ENCODE results near the gene NABP1. TPM values are rescaled to one million over a fixed set of nuclear protein-coding genes. Genes with fewer than 3 reads are reported as not detected.
A peak's percentile ranks its signal among the peaks of the same experiment; 100 is the strongest.

Gene NABP1
- total RNA-seq, 1 donor, result 74.7 TPM

DNA sequence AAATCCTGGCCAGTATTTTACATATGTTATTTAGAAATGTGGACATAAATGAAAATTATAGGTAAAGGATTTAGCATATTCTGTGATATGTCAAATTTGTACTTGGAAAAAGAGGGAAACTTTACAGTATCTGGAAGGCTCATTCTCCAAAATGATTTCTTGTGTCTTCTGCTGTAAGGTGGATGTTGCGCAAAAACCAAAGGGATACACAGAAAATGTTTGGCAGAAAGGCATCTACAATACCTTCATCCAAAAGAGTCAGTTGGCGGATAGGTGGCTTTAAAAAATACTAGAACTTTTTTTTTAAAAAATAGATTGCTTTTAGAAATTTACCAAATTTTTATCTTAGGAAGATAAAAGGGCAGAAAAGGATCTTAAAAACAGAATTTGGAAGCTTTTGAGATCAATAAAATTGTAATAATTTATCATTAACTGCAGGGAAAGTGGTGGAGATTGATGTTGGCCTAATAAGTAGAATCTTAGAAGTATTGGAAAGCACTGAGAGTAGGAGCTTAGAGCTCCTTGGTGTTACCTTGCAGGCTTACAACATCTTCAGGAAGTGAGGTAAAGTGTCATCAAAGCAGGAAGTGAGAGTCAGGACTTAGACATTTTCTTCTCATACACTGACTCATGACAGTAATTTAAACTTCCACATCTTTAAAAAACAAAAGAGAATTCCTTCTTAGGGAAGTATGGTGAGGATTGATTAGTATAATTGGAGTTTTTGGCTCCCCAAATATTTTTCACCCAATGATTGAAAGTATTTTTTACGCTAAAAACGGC is 2.1 kb downstream of the NABP1 start:
- peak overlapping the region; percentile 84 for H3K4me3 ChIP-seq (ENCODE audit: low read depth, low read length)
- TF ChIP-seq, protein P1, sequence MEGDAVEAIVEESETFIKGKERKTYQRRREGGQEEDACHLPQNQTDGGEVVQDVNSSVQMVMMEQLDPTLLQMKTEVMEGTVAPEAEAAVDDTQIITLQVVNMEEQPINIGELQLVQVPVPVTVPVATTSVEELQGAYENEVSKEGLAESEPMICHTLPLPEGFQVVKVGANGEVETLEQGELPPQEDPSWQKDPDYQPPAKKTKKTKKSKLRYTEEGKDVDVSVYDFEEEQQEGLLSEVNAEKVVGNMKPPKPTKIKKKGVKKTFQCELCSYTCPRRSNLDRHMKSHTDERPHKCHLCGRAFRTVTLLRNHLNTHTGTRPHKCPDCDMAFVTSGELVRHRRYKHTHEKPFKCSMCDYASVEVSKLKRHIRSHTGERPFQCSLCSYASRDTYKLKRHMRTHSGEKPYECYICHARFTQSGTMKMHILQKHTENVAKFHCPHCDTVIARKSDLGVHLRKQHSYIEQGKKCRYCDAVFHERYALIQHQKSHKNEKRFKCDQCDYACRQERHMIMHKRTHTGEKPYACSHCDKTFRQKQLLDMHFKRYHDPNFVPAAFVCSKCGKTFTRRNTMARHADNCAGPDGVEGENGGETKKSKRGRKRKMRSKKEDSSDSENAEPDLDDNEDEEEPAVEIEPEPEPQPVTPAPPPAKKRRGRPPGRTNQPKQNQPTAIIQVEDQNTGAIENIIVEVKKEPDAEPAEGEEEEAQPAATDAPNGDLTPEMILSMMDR (IDR thresholded peaks at IDR 0.05; ENCODE audit: insufficient read depth, low read length), result no peak
- peak; percentile 73 for DNase-seq (ENCODE audit: low read depth)

DNA sequence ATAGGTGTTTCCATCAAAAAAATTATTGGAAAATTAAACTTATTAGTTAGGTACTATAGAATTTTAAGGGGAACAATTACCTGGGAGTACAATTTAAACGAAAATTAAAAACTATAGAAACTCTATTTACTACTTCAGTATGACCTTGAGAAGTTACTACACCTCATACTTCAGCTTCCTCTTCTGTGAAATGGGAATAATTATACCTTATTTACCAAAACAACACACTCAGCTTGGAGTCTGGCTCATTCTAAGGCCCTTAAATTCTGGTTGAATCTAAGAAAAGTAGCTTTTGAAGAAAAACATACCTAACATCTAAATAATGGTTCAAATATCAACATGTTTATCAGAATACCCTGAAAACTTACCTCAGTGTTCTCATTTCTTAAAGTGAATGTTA is 2.7 kb downstream of the NABP1 start:
- DNase-seq (ENCODE audit: low read depth), result no peak
- TF ChIP-seq, protein P1 (IDR thresholded peaks at IDR 0.05; ENCODE audit: insufficient read depth, low read length), result no peak
- peak overlapping the region; percentile 57 for H3K4me3 ChIP-seq (ENCODE audit: low read depth, low read length)

DNA sequence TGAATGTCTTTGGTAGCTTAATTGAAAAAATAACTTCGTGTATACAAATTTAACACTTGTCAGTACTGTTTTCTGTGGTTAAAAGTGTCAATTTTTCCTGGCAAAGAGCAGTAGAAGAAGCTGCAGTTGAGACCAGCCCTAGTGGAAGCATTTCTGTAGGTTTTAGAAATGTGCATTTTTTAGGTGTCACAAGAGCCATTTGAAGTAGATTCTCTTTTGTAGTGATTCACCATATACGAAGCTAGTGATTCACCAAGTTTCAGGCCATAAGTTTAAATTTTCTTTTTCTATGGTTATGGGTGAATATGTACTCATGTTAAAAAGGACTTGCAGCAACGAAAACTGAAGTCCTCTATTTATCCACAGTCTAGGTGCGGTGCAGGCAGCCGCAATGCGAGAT is 4.2 kb downstream of the NABP1 start:
- TF ChIP-seq, protein P1 (IDR thresholded peaks at IDR 0.05; ENCODE audit: insufficient read depth, low read length), result no peak
- no peak for DNase-seq (ENCODE audit: low read depth)
- H3K4me3 ChIP-seq (ENCODE audit: low read depth, low read length), result peak overlapping the region; percentile 34

DNA sequence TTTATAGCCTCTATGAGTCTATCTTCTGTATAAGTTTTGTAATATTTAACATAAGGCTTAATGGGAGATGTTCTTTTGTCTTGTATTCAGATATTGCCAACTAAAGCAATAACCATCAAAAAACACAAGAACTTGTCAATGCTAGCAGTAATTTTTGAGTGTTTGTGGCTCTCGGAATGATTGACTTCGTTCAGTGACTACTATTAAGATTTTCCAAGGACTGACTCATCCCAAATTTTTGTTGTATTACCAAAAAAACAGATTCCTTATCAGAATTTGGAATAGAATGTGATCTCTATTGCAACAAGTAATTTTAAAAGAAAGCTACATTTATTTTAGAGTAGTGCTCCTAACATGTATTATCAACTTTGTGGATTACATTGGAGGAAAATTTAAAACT is 8.1 kb downstream of the NABP1 start:
- TF ChIP-seq, protein P1 (IDR thresholded peaks at IDR 0.05; ENCODE audit: insufficient read depth, low read length), result no peak
- peak; percentile 47 for DNase-seq (ENCODE audit: low read depth)
- no peak overlapping the region for H3K4me3 ChIP-seq (ENCODE audit: low read depth, low read length)

DNA sequence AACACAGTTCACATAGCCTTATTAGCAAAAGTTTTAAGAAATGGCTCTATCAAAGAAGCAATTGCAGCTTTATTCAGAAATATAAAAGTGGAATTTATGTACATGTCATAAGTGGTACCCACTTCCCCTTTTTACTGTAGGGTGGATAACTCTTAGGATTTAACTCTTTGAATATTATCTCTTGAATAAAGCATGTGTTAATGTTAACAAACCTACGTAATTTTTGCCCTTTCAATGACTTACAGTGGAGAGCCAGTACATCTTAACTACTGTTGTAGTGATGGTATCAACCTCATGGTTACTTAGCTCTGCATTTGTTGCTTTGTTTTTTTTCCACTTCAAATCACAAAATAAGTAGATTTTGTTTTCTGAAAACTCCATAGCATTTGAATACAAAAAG is 8.8 kb downstream of the NABP1 start:
- no peak for DNase-seq (ENCODE audit: low read depth)
- TF ChIP-seq, protein P1 (IDR thresholded peaks at IDR 0.05; ENCODE audit: insufficient read depth, low read length), result no peak
- no peak overlapping the region for H3K4me3 ChIP-seq (ENCODE audit: low read depth, low read length)

DNA sequence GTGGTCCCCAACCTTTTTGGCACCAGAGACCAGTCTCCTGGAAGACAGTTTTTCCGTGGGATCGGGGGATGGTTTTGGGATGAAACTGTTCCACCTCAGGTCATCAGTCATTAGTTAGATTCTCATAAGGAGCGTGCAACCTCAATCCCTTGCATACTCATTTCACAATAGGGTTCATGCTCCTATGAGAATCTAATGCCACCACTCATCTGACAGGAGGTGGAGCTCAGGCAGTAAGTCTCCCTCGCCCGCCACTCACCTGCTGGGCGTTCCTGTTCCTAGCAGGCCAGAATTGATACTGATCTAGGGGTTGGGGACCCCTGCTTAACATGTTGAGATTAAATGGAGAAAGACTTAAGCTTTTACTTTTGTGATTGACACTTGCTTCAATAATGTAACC is 9.9 kb downstream of the NABP1 start:
- no peak for DNase-seq (ENCODE audit: low read depth)
- H3K4me3 ChIP-seq (ENCODE audit: low read depth, low read length), result no peak overlapping the region
- TF ChIP-seq, protein P1 (IDR thresholded peaks at IDR 0.05; ENCODE audit: insufficient read depth, low read length), result no peak
